ENCODE measurements around the gene KPNA4.

DNA sequence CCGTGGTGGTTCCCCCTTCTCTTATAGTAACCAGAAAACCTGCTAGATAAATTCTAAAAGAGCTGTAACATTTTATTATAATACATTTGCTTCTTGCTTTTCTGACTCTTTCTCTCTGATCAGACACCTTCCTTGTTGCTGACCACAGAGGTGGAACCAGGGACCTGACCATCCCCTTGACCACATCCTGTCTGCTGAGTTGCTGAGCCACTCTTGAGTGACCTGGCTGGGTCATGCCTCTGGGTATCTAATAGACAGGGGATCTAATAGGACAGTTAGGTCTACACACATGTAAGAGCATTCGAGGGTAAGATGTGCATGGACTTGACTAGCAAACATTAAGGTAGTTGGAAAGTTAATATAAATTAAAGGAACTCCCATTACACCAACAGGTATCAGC is 93.0 kb downstream of the KPNA4 start:
- TF ChIP-seq, protein P1, sequence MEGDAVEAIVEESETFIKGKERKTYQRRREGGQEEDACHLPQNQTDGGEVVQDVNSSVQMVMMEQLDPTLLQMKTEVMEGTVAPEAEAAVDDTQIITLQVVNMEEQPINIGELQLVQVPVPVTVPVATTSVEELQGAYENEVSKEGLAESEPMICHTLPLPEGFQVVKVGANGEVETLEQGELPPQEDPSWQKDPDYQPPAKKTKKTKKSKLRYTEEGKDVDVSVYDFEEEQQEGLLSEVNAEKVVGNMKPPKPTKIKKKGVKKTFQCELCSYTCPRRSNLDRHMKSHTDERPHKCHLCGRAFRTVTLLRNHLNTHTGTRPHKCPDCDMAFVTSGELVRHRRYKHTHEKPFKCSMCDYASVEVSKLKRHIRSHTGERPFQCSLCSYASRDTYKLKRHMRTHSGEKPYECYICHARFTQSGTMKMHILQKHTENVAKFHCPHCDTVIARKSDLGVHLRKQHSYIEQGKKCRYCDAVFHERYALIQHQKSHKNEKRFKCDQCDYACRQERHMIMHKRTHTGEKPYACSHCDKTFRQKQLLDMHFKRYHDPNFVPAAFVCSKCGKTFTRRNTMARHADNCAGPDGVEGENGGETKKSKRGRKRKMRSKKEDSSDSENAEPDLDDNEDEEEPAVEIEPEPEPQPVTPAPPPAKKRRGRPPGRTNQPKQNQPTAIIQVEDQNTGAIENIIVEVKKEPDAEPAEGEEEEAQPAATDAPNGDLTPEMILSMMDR (conservative IDR thresholded peaks at IDR 0.05 in 1 of 2, IDR thresholded peaks at IDR 0.05 in 1 of 2; ENCODE audit: low read depth in 1 of 2, low read length in 2 of 2) = no peak
- TF ChIP-seq EZH2 (IDR thresholded peaks at IDR 0.05; ENCODE audit: low read length, missing control alignments) = no peak

Data from fibroblast of lung (primary cell).